ENCODE data around the gene FGF3.

The FGF3 gene

DNA sequence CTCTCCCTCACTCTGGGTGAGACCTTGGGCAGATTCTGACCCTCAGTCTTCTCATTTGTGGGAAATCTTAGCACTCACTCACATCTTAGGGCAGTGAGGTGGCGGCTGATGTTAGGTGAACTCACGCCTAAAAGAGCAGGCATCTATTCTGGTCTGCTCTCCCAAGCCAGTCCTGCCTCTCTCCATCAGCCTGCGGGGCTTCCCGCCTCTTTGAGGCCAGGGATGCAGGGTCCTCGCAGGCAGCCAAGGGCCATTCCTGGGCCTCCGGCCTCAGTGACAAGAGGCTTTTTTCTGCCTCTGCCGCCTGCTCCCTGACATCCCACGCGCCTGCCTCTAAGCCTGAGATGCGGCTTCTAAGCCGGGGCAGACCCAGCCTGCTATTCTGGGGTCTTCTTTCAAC is 30.3 kb downstream of the FGF3 start:
- no peak overlapping the region for H3K4me3 ChIP-seq (ENCODE audit: low read depth, low read length)
- no peak overlapping the region for H3K27ac ChIP-seq
- TF ChIP-seq, protein P1, sequence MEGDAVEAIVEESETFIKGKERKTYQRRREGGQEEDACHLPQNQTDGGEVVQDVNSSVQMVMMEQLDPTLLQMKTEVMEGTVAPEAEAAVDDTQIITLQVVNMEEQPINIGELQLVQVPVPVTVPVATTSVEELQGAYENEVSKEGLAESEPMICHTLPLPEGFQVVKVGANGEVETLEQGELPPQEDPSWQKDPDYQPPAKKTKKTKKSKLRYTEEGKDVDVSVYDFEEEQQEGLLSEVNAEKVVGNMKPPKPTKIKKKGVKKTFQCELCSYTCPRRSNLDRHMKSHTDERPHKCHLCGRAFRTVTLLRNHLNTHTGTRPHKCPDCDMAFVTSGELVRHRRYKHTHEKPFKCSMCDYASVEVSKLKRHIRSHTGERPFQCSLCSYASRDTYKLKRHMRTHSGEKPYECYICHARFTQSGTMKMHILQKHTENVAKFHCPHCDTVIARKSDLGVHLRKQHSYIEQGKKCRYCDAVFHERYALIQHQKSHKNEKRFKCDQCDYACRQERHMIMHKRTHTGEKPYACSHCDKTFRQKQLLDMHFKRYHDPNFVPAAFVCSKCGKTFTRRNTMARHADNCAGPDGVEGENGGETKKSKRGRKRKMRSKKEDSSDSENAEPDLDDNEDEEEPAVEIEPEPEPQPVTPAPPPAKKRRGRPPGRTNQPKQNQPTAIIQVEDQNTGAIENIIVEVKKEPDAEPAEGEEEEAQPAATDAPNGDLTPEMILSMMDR (IDR thresholded peaks at IDR 0.05) = no peak
- no peaks in the 10 kb centered on the region for H3K4me1 ChIP-seq
- H3K9me3 ChIP-seq (ENCODE audit: control insufficient read depth, low read length) = no peaks in the 10 kb centered on the region
- H2AFZ ChIP-seq = no peak overlapping the region
- H3K79me2 ChIP-seq = no peaks in the 10 kb centered on the region
- H3K27me3 ChIP-seq (ENCODE audit: control insufficient read depth, insufficient read depth, low read length) = no peaks in the 10 kb centered on the region
- no peaks in the 10 kb centered on the region for H3K36me3 ChIP-seq (ENCODE audit: control insufficient read depth, insufficient read depth, low read length)
- H3K9ac ChIP-seq = no peak overlapping the region
- no peak overlapping the region for H3K4me2 ChIP-seq (ENCODE audit: low read length)

DNA sequence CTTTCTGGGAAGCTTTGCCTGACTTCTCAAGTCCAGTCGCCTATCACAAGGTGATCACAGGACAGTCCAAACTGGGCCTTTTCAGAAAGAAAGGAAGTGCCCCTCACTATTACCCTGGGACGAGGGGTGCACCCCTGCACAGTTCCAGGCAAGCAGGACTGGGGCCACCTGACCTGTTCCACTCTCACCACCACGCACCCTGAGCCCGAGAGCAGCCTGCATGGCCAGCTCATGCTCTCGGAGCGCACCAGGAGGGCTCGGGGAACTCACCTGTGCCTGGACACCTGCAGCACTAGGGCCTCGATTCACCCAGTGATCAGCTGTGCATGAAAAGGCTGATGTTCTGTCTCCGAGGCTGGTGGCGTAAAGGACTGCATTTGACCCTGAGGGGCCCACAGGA is 31.3 kb downstream of the FGF3 start:
- Histone ChIP-seq H2AFZ (no peak overlapping the region), H3K79me2 (no peaks in the 10 kb centered on the region), H3K27ac (no peak overlapping the region), H3K4me2 (ENCODE audit: low read length) (no peak overlapping the region), H3K4me1 (no peaks in the 10 kb centered on the region), H3K4me3 (ENCODE audit: low read depth, low read length) (no peak overlapping the region), H3K9ac (no peak overlapping the region), H3K36me3 (ENCODE audit: control insufficient read depth, insufficient read depth, low read length) (no peaks in the 10 kb centered on the region), H3K27me3 (ENCODE audit: control insufficient read depth, insufficient read depth, low read length) (no peaks in the 10 kb centered on the region), H3K9me3 (ENCODE audit: control insufficient read depth, low read length) (no peaks in the 10 kb centered on the region)
- TF ChIP-seq, protein P1 (IDR thresholded peaks at IDR 0.05) = no peak

DNA sequence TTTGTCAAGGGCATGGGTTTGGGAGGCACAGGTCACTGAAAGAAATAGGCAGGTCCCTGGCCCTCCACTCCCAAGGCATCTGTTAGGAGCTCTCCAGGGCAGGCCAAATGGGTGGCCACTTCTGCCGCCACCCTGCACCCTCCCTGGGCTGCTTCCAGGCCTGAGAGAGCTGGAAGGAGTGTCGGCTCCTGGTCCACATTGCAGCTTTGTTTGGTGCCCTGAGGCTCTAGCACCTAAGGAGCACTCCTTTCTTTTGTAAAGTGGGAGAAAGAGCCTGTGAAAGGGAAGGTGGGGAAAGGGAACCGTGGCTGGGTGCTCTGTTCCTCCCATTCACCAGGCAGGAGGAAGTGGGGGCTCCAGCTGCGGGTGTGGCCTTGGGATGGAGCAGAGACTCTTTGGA is 31.8 kb downstream of the FGF3 start:
- Histone ChIP-seq H3K9ac (no peak overlapping the region), H3K36me3 (ENCODE audit: control insufficient read depth, insufficient read depth, low read length) (no peaks in the 10 kb centered on the region), H3K4me1 (no peaks in the 10 kb centered on the region), H3K4me2 (ENCODE audit: low read length) (no peak overlapping the region), H3K27ac (no peak overlapping the region), H3K4me3 (ENCODE audit: low read depth, low read length) (no peak overlapping the region), H3K27me3 (ENCODE audit: control insufficient read depth, insufficient read depth, low read length) (no peaks in the 10 kb centered on the region), H3K9me3 (ENCODE audit: control insufficient read depth, low read length) (no peaks in the 10 kb centered on the region), H3K79me2 (no peaks in the 10 kb centered on the region), H2AFZ (no peak overlapping the region)
- TF ChIP-seq, protein P1 (IDR thresholded peaks at IDR 0.05) = no peak

DNA sequence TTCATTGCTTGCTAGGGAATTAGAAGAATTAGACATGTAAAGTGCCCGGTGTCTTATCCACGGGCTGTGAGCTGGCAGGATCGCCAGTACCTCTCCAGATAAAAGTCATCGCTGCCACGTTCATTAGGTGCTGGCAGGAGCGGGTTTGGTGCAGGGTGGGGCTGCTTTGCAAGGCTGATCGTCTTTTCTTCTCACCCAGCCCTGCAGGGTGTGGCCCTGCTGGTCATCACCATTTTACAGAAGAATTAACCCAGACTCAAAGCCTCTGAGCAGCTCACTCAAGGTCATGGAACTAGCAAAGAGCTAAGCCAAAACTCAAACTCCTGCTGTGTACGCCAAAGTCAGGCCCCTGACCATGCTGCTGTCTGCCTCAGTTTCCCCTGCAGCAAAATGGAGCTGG is 38.0 kb downstream of the FGF3 start:
- Histone ChIP-seq H3K9me3 (ENCODE audit: control insufficient read depth, low read length) (no peaks in the 10 kb centered on the region), H3K4me3 (ENCODE audit: low read depth, low read length) (no peak overlapping the region), H3K27me3 (ENCODE audit: control insufficient read depth, insufficient read depth, low read length) (no peaks in the 10 kb centered on the region), H3K4me2 (ENCODE audit: low read length) (no peak overlapping the region), H2AFZ (no peak overlapping the region), H3K36me3 (ENCODE audit: control insufficient read depth, insufficient read depth, low read length) (no peaks in the 10 kb centered on the region), H3K27ac (no peak overlapping the region), H3K79me2 (no peaks in the 10 kb centered on the region), H3K4me1 (no peaks in the 10 kb centered on the region), H3K9ac (no peak overlapping the region)
- TF ChIP-seq, protein P1 (IDR thresholded peaks at IDR 0.05) = no peak

- Histone ChIP-seq H3K9ac (no peak overlapping the region), H2AFZ (no peak overlapping the region), H3K4me3 (ENCODE audit: low read depth, low read length) (no peak overlapping the region), H3K4me1 (no peaks in the 10 kb centered on the region), H3K36me3 (ENCODE audit: control insufficient read depth, insufficient read depth, low read length) (no peaks in the 10 kb centered on the region), H3K4me2 (ENCODE audit: low read length) (no peak overlapping the region), H3K9me3 (ENCODE audit: control insufficient read depth, low read length) (no peaks in the 10 kb centered on the region), H3K27ac (no peak overlapping the region), H3K79me2 (no peaks in the 10 kb centered on the region), H3K27me3 (ENCODE audit: control insufficient read depth, insufficient read depth, low read length) (no peaks in the 10 kb centered on the region)
- TF ChIP-seq, protein P1 (IDR thresholded peaks at IDR 0.05) = no peak
Observed at GRCh38 chr11:69778373-69778772, 40.8 kb downstream of the FGF3 start.

All from parathyroid adenoma (tissue), 2 donors.